HUES6 (cell line): ENCODE results near the gene NUP133.
A peak's percentile ranks its signal among the peaks of the same experiment; 100 is the strongest.

Source experiments
- H3K27ac ChIP-seq: 2 replicates; pipeline ENCODE4 v1.7.0; 2013; ENCODE audit warnings: low read depth, mild to moderate bottlenecking, low read length, inconsistent platforms
- H3K27me3 ChIP-seq: 2 replicates; pipeline ENCODE4 v1.6.1; 2013; ENCODE audit warnings: low read length; ENCODE audit not compliant: control insufficient read depth, insufficient read depth
- H3K36me3 ChIP-seq: 2 replicates; pipeline ENCODE4 v1.6.1; 2013; ENCODE audit warnings: low read length; ENCODE audit not compliant: control insufficient read depth, insufficient read depth
- H3K4me1 ChIP-seq: 2 replicates; pipeline ENCODE4 v1.6.1; 2013; ENCODE audit warnings: low read length; ENCODE audit not compliant: control insufficient read depth, insufficient read depth
- H3K4me3 ChIP-seq: 2 replicates; pipeline ENCODE4 v1.5.1; 2013; ENCODE audit warnings: low read depth, low read length
- H3K9ac ChIP-seq: one replicate; pipeline ENCODE4 v1.6.1; 2013; ENCODE audit warnings: mild to moderate bottlenecking, low read length
- H3K9me3 ChIP-seq: 2 replicates; pipeline ENCODE4 v1.6.1; 2013; ENCODE audit warnings: low read depth, low read length; ENCODE audit not compliant: control insufficient read depth, insufficient read depth

Gene NUP133

GRCh38 chr1:229507951-229508822, at the start of gene NUP133:
Gene NUP133, minus strand, starts transcription at chr1:229508341. Its CDS starts 92 bp downstream, at chr1:229508249.
- Histone ChIP-seq H3K9me3 (no peaks in the 10 kb centered on the region), H3K36me3 (peaks cover 17% of the 10 kb centered on the region), H3K9ac (peak within 1 kb of the TSS; percentile 70), H3K27ac (peak within 1 kb of the TSS; percentile 87), H3K27me3 (no peaks in the 10 kb centered on the region), H3K4me3 (peak within 1 kb of the TSS; percentile 67), H3K4me1 (peaks cover 13% of the 10 kb centered on the region)

- Histone ChIP-seq H3K36me3 (no peaks in the 10 kb centered on the region), H3K9ac (peak overlapping the region; percentile 81), H3K27ac (no peak overlapping the region), H3K4me1 (peaks cover 21% of the 10 kb centered on the region), H3K27me3 (no peaks in the 10 kb centered on the region), H3K9me3 (no peaks in the 10 kb centered on the region), H3K4me3 (peak overlapping the region; percentile 96)
These were observed 49.2 kb upstream of the NUP133 start for GRCh38 chr1:229557200-229557850.

DNA sequence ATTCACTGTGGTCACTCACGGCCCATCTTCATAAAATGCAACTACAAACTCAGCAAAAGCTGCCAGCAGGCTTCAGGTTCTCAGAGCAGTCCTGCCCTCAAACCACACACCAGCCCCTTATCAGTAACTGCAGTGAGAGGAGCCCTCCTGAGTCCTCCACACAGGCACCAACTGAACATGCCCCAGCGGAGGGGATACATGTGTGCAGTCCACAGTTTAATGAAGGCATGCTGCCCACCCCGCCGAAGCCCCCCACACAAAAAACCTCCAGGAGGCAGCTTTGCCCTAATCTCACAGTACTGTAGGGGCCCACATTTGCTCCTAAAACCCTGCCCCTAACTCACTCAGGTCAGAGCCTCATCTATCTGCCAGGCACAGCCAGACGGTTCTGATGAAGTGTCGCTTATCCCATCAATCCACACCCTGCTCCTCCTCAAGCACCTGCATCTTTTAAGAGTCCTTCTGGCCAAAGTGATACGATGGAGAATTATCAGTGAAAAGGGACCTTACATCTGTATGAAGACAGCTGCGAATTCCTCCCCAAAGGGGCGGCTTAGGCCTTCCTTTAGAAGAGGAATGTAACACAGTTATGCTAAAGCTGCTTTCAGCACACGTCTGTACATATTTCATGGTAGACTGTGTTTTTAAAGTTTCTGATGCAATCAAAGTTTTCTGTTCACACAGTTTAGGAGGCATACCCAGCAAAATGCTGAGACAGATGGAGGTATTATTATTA, 46.9 kb upstream of the NUP133 start:
- no peak overlapping the region for H3K4me3 ChIP-seq

GRCh38 chr1:229553621-229554130, 45.5 kb upstream of the NUP133 start:
- Histone ChIP-seq H3K27ac (no peak overlapping the region), H3K9ac (no peak overlapping the region), H3K9me3 (no peaks in the 10 kb centered on the region), H3K27me3 (no peaks in the 10 kb centered on the region), H3K36me3 (peaks cover 6% of the 10 kb centered on the region), H3K4me3 (no peak overlapping the region), H3K4me1 (peaks cover 21% of the 10 kb centered on the region)

More for the DNA sequence above, 46.9 kb upstream of the NUP133 start:
- H3K9me3 ChIP-seq: no peaks in the 10 kb centered on the region
- H3K9ac ChIP-seq: no peak overlapping the region
- peaks cover 21% of the 10 kb centered on the region for H3K4me1 ChIP-seq
- H3K27me3 ChIP-seq: no peaks in the 10 kb centered on the region
- no peaks in the 10 kb centered on the region for H3K36me3 ChIP-seq
- H3K27ac ChIP-seq: no peak overlapping the region

GRCh38 chr1:229552732-229553131, 44.6 kb upstream of the NUP133 start:
- H3K4me1 ChIP-seq: peaks cover 21% of the 10 kb centered on the region
- H3K27ac ChIP-seq: no peak overlapping the region
- H3K4me3 ChIP-seq: no peak overlapping the region
- no peaks in the 10 kb centered on the region for H3K9me3 ChIP-seq
- no peak overlapping the region for H3K9ac ChIP-seq
- peaks cover 7% of the 10 kb centered on the region for H3K36me3 ChIP-seq
- H3K27me3 ChIP-seq: no peaks in the 10 kb centered on the region

DNA sequence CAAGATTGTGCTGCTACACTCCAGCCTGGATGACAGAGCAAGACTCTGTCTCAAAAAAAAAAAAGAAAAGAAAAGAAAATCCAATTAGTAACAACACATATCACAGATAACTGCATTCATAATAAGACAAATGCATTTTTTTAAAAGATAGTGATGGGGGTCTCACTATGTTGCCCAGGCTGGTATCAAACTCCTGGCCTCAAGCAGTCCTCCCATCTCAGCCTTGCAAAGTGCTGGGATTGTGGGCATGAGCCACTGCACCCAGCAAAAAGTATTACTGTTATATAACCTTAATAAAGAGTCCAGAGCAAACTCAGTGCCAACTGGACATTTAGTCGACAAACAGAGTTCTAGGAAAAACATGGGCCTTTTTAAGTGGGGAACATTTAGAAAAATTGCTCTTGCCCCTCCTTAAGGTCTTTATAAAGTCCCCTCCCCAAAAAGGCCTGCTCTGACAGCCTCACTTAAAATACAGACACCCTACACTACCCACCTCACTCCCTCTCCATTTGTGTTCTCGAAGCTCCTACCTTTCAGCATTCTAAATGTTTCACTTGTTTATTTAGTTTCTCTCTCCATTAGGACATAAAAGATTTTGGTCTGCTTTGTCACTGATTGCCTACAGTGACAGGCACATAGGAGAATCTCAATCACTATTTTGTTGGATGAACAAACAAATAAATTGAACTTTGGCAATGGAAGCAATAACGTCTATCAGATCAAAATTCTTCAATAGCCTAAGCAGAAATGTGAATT, 42.8 kb upstream of the NUP133 start:
- no peak overlapping the region for H3K9ac ChIP-seq
- H3K36me3 ChIP-seq: peaks cover 17% of the 10 kb centered on the region
- no peak overlapping the region for H3K27ac ChIP-seq
- H3K4me1 ChIP-seq: peaks cover 9% of the 10 kb centered on the region; the same call in 1 of the 2 replicates
- no peak overlapping the region for H3K4me3 ChIP-seq
- no peaks in the 10 kb centered on the region for H3K27me3 ChIP-seq
- no peaks in the 10 kb centered on the region for H3K9me3 ChIP-seq

DNA sequence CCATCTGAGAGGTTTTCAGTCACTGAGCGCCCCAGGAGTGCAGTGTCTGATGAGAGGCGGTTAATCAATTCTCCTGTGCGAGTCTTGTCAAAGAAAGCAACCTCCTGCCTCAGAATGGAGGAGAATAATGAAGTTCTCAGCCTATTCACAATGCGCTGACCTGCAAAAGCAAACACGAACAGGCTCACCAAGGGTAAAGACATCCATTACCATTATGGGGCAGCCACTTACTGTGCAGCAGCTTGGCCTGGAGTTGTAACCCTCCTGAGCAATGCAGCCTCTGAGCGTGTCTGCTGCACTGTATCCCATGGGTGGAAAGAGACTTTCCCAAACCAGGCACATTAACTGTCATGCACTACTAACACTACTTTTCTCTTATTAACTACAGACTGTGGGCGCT, 39.4 kb upstream of the NUP133 start:
- no peaks in the 10 kb centered on the region for H3K9me3 ChIP-seq
- H3K27me3 ChIP-seq: no peaks in the 10 kb centered on the region
- H3K27ac ChIP-seq: no peak overlapping the region
- no peaks in the 10 kb centered on the region for H3K4me1 ChIP-seq
- no peak overlapping the region for H3K9ac ChIP-seq
- H3K4me3 ChIP-seq: no peak overlapping the region
- peaks cover 30% of the 10 kb centered on the region for H3K36me3 ChIP-seq

DNA sequence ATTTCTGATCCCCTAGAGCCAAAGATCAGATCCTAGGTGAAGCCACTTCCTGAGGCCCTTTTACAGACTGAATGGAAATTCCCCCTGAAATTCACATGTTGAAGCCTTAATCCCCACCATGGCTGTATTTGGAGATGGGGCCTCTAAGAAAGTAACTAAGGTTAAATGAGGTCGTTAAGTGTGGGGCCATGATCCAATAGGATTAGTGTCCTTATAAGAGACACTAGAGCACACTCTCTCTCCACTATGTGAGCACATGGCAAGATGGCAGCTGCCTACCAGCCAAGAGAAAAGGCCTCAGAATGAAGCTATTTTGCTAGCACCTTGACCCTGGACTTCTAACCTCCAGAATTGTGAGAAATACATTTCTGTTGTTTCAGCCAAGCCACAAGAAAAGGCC, 36.4 kb upstream of the NUP133 start:
- no peak overlapping the region for H3K9ac ChIP-seq
- no peak overlapping the region for H3K27ac ChIP-seq
- H3K9me3 ChIP-seq: no peaks in the 10 kb centered on the region
- no peaks in the 10 kb centered on the region for H3K27me3 ChIP-seq
- peaks cover 48% of the 10 kb centered on the region for H3K36me3 ChIP-seq
- no peaks in the 10 kb centered on the region for H3K4me1 ChIP-seq
- H3K4me3 ChIP-seq: no peak overlapping the region

DNA sequence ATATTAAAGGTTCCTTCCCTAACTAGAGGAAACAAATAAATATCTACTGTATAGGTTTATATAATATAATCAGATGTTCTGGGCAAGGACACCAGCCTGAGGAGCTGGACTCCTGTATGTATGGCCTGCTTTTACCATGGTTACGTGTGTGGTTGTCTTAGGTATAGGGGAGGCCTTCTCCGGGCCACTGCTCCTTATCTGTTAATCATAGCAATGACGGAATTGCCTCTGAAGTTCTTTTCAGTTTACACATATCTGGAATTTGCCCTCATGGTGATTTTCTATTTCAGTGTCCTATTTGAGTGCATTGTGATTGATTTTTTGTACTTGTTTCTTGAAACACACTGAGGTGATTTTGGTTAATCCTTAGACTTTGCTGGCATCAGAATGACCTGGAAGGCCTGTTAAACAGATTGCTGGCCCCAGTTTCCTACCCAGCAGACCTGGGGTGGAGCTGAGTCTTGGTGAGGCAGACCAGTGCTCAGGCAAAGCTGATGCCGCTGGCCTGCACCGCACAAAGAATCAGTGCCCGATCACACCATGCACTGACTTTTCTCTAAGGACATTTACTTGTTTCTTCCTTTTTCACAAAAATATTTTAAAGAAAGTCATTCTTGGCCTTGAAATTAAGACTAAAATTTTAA, 31.8 kb upstream of the NUP133 start:
- Histone ChIP-seq H3K9me3 (no peaks in the 10 kb centered on the region), H3K4me1 (no peaks in the 10 kb centered on the region), H3K27ac (no peak overlapping the region), H3K4me3 (no peak overlapping the region), H3K36me3 (peaks cover 52% of the 10 kb centered on the region), H3K27me3 (no peaks in the 10 kb centered on the region), H3K9ac (no peak overlapping the region)

DNA sequence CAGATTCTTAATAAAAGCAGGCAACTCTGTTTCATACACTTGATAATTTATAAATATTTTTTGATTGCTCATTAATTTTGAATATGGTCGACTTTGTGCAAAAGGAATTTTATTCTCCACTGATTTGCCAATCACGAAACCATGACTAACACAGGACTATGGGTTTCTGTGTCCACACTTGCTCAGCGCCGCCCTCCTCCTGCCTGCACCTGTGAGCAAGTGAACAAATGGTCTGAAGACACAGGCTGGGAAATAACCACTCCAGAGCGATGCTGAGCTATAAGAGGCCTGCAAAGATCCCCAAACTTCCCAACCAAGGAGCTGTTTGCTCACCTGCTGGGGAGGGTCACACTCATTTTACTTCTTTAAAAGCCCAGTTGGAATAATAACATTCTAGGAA, 30.8 kb upstream of the NUP133 start:
- no peak overlapping the region for H3K4me3 ChIP-seq
- no peak overlapping the region for H3K27ac ChIP-seq
- H3K9me3 ChIP-seq: no peaks in the 10 kb centered on the region
- no peaks in the 10 kb centered on the region for H3K27me3 ChIP-seq
- no peak overlapping the region for H3K9ac ChIP-seq
- H3K36me3 ChIP-seq: peaks cover 48% of the 10 kb centered on the region
- H3K4me1 ChIP-seq: no peaks in the 10 kb centered on the region
